ENCODE measurements around the gene BRD3.

The BRD3 gene

DNA sequence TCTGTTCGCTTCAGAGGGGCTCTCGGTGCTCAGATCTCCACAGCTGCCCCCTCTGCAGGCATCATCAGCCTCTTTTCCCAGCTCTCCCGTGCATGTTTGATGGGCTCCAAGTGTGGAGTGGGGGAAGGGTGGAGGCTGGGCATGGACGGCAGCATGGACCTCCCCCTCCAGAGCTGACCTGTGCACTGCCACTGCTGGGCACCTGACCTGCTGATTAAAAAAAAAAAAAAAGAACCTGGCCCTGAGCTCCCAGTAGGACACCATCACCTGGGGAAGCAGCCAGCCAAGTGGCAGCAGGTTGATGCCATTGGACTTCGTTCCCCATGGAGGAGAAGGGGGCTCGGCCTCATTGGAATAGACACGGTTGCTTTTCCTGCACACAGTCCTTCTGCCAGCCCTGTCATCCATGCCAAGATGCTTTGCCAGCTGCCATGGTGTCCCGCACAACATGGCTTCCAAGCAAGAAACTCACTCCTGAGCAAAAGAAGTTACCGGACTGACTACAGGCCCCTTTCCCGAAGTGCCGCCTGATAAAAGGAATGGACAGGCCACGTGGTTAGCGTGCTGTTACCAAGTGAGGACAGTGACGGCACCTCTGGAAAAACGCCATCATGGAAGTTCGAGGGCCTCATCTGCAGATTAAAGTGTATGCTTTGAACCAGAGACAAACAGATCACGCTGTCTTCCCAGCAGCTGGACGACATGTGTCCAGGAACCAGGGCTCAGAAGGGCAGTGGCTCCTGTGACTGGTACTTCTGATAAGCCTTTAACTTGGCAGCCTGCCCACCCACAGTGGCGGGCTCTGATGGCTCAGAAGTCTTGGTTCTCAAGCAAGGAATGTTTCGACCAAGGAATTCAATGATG is 57.3 kb downstream of the BRD3 start:
- no peak for DNase-seq

DNA sequence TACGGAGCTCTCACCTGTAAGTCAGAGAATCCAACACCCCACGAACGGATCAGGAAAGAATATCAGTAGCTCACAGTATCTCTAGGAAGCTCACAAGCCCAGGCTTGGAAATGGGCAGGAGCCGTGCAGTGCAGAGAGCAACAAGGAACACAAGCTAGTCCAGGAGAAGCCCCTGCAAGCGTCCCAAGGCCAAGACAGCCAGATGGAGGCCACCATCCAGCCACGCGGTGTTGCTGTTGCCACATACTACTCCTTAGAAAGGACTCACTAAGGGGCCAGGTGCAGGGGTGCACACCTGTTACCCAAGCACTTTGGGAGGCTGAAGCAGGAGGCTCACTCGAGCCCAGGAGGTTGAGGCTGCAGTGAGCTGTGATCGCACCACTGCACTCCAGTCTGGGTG is 60.3 kb downstream of the BRD3 start:
- no peak for DNase-seq

DNA sequence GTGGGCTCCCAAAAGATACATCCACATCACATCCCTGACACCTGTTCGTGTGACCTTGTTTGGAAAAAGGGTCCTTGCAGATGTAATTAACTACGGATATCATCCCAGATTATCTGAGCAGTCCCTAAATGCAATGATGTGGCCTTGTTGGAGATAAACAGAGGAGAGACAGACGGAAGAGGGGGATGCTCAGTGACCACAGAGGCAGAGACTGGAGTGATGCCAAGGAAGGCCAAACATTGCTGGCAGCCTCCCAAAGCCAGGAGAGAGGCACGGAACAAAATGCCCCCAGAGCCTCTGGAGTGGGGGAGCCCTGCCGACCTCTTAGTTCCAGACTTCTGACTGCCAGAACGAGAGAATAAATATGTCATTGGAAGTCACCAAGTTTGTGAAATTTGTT is 60.7 kb downstream of the BRD3 start:
- DNase-seq: no peak

DNA sequence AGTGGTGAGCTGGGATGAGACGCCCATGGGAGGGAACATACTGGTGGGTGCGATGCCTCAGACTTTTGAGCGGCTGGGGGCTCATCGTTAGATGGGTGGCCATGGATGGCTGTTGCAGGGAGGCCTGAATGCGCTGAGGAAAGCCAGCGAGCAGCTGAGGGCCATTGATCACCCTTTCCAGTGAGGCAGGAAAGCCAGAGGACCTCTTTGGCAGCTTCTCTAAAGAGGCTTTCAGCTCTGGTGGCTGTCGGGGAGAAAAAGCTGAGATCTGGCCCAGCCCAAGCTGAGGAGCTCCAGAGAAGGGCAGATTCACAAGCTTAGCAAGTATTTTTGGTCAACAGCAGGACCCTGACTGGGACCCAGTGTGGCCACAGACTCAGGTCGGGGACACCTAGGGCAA is 62.4 kb downstream of the BRD3 start:
- DNase-seq: no peak

DNA sequence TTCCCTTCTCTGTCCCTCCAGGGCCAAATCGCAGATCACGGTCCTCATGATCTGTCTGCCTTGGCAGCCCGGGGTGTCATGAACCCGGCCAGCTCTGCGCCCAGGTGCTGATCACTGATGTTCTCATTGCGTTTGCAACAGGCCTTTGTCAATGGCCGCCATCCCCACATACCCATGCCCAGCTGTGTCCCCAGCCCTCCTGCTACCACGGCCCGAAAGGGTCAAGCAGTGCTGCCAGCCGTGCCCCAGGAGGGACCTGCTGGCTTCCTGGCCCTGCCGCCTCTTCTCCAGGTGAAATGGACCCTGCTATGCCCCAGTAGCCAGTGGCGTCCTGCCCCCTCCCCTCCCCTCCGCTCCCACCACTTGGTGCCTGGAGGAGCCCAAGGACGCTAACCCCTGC is 62.9 kb downstream of the BRD3 start:
- no peak for DNase-seq

DNA sequence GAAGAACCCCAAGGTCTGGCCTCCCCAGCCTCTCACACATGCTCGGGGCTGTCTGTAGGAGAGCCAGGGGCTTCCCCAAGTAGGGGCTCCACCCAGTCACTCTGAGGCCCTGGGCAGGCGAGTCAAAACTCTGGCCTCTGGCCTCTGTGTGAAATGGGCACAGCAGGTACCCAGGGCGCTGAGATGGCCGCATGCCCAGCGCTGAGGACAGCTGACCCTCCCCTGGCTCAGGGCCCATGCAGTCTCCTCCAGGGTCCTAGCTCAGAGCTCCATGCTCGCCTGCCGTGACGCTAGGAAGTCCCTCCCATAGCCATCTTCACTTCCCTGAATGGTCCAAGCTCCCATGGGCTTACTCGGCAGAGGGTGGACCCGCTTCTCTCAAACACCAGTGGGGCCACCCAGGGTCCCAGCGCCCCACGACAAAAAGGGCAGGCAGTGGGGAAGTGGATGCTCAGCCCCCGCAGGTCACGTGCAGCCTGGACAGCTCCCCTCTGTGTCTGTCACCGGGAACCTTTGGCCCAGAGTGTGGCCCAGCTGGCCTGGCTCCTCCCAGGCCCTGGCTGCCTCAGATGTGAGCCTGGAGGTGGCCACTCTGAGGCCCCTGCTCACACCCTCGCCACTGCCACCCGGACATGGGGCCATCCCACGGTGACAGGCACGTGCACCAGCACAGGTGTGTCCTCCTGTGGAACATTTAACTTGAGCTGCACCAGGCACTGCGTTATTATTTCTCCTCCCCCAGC is 63.5 kb downstream of the BRD3 start:
- no peak for DNase-seq

DNA sequence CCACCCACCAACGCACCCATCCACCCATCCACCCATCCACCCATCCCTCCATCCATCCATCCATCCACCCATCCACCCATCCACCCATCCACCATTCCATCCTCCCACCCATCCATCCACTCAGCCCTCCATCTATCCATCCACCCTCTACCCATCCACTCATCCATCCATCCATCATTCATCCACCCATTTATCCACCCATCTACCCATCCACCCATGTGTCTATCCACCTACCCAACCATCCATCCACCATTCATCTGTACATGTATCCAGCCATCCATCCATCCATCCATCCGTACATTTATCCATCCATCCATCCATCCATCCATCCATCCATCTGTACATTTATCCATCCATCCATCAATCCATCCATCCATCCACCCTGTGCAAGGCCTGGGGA is 64.6 kb downstream of the BRD3 start:
- no peak for DNase-seq

DNA sequence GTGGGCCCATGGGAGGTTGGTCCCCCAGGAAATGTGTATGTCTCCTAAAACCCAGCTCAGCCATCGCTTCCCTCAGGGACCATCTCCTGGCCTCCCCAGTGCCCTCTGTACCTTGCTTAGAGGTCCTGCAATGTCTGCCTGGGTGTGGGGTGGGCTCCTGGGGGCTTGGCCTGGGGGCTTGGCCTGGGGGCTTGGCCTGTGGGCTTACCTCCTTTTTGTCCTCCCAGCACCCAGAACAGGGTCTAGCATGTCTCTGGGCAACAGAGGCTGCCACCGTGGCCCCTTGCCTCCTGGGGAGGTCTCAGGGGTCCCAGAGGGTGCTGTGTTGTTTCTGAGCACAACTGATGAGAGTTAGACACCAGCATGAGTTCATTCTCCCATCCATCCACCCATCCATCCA is 65.0 kb downstream of the BRD3 start:
- DNase-seq: no peak

DNA sequence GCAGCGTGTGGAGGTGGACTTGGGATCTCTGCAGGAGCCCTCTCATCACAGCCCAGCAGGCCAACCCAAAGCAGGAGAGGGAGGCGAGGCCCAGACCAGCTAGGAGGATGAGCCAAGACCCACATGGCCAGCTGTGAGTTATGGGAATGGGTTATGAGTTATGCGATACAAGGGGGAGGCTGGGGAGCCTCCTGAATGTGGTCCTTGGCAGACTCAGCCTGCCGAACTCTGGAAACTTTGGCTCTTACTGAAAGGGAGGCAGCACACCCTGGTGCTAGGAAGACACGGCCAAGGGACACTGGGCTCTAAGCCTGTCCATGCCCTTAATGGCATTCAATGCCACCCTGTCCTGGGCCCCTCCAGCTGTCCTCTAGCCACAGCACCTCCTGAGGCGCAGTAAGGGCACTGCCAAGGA is 68.0 kb downstream of the BRD3 start:
- no peak for DNase-seq

DNA sequence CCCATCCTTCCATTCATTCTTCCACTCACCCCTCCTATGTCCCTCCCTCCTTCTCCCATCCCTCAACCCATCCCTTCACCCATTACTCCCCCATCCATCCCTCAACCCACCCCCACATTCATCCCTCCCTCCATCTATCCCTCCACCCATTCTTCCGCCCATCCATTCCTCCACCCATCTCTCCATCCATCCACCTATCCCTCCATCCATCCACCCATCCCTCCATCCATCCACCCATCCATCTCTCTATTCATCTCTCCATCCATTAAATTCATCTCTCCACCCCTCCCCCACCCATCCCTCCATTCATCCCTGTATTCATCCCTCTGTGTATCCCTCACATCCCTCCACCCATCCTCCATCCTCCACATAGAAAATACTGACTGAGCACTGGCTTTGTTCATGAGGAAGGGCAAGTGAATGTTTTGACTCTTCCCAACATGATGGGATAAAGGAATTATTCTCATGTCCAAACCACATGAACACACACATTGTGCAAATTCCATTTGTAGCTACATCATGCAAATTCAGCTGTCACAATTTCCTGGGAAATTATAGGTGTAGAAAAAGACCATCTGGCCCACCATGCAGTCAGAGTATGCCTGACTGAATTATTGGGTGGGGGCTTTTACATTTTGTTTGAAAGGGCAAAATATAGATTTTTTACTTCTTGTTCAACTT is 68.8 kb downstream of the BRD3 start:
- DNase-seq: no peak

DNA sequence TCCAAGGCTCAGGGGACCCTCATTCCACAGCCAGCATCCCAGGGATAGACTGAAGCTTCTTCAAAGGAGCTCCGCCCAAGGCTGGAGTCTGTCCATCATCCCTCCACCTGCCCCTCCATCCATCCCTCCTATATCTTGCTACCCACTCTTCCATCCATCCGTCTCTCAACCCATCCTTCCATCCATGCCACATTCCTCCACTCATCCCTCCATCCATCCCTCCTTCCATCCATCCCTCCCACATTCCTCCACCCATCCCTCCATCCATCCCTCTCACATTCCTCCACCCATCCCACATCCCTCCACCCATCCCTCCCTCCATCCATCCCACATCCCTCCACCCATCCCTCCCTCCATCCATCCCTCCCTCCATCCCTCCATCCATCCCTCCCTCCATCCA is 70.2 kb downstream of the BRD3 start:
- DNase-seq: no peak

DNA sequence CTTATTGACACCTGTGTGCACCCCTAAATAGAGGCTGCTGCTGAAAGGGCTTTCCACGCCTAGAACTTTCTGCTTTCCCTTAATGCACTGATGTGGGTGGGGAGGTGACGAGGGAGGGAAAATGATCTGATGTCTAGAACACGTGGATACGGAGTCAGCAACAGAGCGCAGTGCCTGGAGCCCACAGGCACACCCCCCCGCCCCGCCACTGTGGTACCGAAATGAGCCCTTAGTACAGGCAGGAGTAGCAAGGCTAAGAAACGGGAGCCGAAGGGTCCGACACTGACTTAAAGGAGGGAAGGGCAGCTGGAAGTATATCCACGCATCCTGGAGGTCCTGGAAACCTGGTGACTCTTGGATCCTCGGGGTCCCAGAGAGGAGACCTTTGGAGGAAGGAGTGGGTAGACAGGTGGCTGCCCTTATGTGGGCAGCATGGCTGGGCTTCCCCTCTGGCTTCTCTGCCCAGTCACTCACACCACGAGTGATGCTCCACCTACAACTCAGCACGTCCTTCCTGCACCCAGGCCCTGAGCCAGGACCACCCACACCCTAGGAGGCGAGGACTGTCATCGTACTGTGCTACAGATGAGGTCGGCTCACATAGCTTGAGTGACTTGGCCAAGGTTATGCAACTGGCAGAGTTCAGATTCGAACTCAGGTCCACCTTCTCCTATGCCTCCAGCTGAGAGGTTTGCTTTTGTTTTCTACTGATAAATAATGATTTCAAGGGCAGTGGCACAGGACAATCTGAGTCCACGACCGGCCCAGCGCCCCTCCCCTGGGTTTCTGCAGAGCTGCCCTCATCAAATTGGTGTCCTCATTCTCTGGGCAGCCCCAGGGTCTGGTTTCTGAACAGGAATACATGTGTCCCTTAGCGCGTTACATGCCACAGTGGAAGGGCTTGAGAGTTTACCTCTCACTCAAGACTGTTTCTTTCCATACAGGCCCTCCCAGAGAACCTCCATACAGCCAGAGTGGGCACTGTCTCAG is 71.0 kb downstream of the BRD3 start:
- no peak for DNase-seq

DNA sequence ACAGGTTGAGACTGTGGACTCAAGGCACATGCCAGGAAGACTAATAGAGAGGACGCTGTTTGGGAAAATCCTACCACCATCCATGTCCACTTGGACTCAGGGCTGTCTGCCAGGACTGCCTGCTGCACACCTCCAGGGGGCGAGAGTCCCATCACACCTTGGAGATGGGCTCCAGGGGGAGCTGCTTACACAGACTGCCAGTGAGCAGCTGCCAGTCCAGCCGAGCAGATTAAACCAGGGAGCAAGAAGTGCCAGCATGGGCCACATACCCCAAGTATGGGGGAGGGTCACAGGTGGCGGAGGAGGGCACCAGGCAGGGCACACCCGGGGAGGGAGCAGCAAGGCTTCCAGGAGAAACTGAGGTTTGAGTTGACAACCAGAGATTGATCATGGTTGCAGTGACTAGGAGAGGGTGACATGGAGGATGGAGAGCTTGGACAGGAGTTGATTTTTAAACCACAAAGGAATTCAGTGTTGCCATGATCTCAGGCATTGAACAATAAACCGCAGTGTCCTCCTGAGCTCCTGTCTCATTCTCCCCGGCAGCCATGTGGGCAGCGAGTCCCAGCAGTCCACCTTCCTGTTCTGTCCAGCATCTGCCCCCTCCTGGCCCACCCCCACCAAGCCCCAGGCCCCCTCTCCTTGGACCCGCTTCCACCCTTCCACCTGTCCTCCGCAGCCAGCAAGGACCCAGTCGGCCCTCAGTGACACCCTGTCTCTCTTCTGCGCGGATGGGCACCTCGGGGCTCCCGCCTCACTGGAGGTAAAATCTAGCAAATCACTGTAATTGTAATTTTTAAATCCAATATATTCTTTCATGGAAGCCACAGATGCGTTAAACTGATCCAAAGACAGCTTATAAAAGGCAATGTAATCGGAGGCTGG is 72.6 kb downstream of the BRD3 start:
- no peak for DNase-seq

DNA sequence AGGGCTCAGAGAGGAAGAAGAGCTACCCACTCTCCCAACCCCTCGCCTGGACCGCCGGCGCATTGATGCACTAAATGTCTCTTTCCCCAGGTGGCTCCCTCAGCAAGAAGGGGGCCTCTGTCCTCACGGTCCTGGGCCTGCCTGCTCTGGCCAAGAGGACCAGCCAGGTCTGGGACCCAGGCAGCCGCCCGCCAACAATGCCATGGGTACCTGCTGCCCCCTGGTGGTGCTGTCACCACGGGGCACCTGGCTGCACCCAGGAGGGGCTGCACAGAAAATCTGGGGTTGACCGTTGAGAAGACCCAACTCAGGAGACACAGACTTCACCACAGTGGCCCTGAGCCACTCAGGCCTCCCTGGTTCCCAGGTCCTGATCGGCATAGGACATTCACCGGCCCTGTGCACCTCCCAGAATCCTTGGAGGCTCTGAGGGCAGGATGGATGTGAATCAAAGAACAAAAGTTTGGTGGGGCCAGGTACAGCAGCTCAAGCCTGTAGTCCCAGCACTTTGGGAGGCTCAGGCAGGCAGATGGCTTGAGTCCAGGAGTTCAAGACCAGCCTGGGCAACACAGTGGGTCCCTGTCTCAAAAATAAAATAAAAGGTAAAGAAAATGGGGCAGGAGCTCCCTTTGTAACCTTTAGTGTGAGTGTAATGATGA is 73.3 kb downstream of the BRD3 start:
- DNase-seq: peak; percentile 40

DNA sequence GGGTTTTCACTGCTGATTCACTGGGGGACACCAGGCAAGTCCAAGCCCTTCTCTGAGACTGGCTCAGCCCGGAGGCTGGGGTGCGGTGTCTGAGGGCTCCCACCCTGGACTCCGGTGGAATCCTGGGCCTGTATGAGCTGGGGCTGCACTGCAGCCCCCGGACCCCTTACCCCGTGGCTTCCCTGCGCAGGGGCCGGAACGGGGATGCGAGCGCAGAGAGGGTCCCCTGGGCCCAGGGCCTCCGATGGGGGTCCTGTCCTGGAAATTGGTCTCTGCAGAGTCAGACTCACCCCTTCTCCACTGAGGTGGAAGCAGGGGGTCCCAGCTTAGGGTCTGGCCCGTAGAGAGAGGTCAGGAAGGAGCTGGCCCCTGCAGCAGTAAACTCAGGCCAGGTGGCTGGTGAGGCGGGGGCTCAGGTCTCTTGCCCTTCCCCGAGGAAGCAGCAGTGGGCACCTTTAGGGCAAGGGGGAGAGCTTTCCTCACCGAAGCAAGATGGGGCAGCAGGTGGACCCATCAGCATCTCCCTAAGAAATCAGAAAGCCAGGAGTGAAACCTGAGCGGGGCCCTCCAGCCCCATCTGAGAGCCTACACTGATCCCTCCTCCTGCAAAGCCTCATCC is 74.1 kb downstream of the BRD3 start:
- DNase-seq: no peak

DNA sequence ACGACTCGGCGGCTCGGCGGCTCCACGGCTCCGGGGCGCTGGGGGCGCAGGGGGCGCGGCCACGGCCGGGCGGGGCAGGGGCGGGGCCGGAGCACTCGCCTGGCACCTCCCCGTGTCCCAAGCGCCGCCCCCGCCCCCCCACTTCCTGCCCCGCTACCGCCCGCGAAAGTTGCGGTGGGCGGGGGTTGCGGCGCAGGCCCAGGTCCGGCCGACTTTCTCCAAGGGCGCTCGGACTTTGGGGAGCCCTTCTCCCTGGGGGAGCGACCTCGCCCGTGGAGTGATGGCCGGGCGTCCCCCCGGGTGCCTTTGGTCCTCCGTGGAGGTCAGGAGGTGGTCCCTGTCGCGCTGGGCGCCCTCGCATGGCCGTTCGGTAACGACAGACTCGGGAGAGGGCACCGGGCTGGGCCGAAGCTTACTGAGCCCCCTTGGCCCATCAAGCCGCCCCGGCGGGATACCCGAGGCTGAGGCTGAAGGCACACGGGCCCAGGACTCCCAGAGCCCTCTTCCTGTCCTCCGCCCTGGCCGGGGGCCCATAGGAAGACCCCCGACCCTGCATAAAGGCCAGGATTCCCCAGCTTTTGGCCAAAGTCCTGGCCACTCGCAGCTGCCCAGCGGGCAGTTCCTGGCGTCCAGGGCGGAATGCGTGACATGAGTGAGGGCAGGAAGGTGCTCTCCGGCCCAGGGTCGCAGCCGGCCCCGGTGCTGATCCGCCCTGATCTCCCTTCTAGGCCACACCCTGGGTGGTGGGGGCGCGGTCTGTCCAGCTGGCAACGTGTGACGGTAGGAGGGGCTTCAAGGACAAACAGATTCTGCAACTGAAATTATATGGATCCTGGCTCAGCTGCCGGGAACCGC is 74.8 kb downstream of the BRD3 start:
- DNase-seq: peak; percentile 61

DNA sequence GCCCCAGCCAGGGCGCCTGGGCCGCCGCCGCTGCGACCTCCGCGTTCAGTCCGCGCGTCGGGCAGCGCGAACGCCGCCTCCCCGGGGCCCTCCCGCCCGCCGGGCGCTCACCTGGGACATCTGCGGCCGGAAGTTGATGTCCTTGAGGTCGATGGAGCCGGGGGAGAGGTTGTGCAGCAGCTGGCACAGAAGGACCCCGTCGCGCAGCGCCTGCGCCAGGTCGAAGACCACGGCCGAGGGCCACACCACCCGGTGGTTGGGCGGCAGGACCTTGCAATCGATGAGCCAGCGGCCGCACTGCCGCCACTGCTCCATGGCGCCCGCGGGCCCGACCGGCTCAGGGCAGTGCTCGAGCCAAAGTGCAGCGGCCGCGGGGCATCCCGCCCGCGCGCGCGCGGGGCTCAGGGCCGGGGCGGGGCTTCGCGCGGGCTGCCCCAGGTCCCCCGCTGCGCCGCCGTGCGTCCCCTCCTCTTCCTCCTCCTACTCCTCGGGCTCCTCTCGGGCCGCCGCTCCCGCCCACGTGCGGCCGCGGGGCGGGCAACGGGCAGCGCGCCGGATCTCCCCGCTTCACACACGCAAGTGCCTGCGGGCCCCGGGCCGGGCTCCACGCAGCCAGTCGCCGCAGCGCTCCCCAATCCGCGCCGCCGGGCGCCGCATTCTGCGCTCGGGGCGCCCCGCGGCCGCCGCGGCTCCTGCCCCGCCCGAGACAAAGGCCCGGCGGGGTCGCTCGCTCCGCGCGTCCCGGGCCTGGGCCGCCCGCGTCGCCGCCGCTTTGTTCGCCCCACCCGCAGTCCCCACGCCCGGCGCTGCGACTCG is 75.7 kb downstream of the BRD3 start, which contains the start of gene VAV2:
TSS of gene VAV2 (minus strand) at position 361 of the 816 bp plus-strand sequence. CDS start at position 315, 46 bp downstream.
- DNase-seq: peak; percentile 34

DNA sequence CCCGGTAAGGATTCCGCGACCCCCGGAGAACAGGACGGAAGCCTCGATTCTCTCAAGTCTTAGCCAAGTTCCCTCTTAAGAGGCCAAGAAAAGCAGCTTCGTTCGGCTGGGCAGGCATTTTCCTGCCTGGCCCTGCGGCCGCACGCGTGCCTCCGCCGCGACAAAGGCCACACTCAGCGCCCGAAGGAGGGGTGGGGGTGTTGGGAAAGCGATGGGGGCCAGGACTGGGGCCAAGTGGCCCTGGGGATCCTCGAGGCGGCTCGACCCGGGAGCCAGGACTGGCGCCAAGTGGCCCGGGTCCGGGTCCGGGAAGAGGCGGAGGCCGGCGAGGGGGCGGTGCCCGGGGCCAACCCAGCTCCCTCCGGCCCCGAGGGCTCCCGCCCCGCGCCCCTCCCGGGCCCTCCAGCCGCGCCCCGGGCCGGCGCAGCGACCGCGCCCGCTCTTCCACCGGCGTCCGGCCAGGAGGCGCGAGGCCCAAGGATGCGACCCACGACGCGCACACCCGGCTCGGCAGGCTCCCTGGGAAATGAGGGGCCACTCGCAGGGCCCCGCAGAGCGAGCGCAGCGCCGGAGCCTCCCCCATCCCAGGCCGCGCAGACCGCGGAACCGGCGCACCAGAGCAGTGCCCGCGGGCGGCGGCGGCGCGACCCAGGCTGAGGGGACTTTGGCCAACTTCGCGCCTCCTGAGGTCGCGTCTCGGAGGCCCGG is 76.5 kb downstream of the BRD3 start:
- DNase-seq: no peak

All from activated gamma-delta T cell (primary cell).